OCI-LY7 (cell line): Measurements from ENCODE around the gene SV2B. TPM values are rescaled to one million over a fixed set of nuclear protein-coding genes. Genes with fewer than 3 reads are reported as not detected.

ENCODE experiments used
- BruUV-seq: library from RNA; stranded (reverse); fragments of 400-500 nt; replicated peaks from 2 replicates; lab custom pipeline; 2021; lab: Mats Ljungman, UMichigan
- CTCF ChIA-PET: fragments of 300-600 bp; sonication (Branson Sonifier 250); formaldehyde crosslinking; loops from one replicate; lab custom pipeline; 2022; ENCODE audit warnings: antibody characterized with exemption; ENCODE audit not compliant: unreplicated experiment; lab: Charles Lee
- POLR2A ChIA-PET: fragments of 300-600 bp; sonication (Branson Sonifier 250); formaldehyde crosslinking; loops from one replicate; lab custom pipeline; 2022; ENCODE audit warnings: antibody characterized with exemption; lab: Charles Lee
- DNase-seq: peaks from one replicate; pipeline ENCODE4 v3.0.0-alpha.2; 2015; ENCODE audit warnings: low spot score
- H2AFZ ChIP-seq: fragments of 200-600 bp; sonication (generic), shearing (Covaris generic); 2 replicates; pipeline ENCODE4 v1.6.1; 2014; ENCODE audit warnings: mild to moderate bottlenecking, antibody characterized with exemption, low read length, moderate library complexity
- H3K27ac ChIP-seq: fragments of 200-600 bp; sonication (generic); 2 replicates; pipeline ENCODE4 v1.5.1; 2014; ENCODE audit warnings: mixed run types, low read depth, mild to moderate bottlenecking, moderate library complexity, low read length, inconsistent platforms; ENCODE audit not compliant: poor library complexity, severe bottlenecking
- H3K36me3 ChIP-seq: fragments of 200-600 bp; sonication (generic); 2 replicates; pipeline ENCODE4 v1.6.1; 2014; ENCODE audit warnings: mild to moderate bottlenecking, antibody characterized with exemption, low read length, moderate library complexity, mixed read lengths; ENCODE audit not compliant: insufficient read depth
- H3K4me1 ChIP-seq: fragments of 200-600 bp; sonication (generic); 2 replicates; pipeline ENCODE4 v1.5.1; 2014; ENCODE audit warnings: mild to moderate bottlenecking, low read length; ENCODE audit not compliant: insufficient read depth, poor library complexity, severe bottlenecking
- H3K4me2 ChIP-seq: fragments of 200-600 bp; sonication (generic); 2 replicates; pipeline ENCODE4 v1.6.1; 2014; ENCODE audit warnings: mild to moderate bottlenecking, low read length
- H3K4me3 ChIP-seq: fragments of 200-600 bp; sonication (generic); 2 replicates; pipeline ENCODE4 v1.5.1; 2014; ENCODE audit warnings: mild to moderate bottlenecking, low read depth, low read length; ENCODE audit not compliant: poor library complexity, severe bottlenecking
- H3K79me2 ChIP-seq: fragments of 200-600 bp; sonication (generic); 2 replicates; pipeline ENCODE4 v1.6.1; 2016; ENCODE audit warnings: low read depth, mild to moderate bottlenecking, low read length, moderate library complexity, mixed read lengths; ENCODE audit not compliant: insufficient read depth
- H3K9me2 ChIP-seq: fragments of 200-600 bp; sonication (generic); 2 replicates; pipeline ENCODE4 v1.6.1; 2016; ENCODE audit warnings: mild to moderate bottlenecking, low read length, mixed read lengths; ENCODE audit not compliant: insufficient read depth
- H3K9me3 ChIP-seq: fragments of 200-600 bp; sonication (generic); 2 replicates; pipeline ENCODE4 v1.6.1; 2014; ENCODE audit warnings: mild to moderate bottlenecking, mixed run types, low read length, mixed read lengths
- H4K20me1 ChIP-seq: fragments of 200-600 bp; sonication (generic); 2 replicates; pipeline ENCODE4 v1.6.1; 2014; ENCODE audit warnings: mild to moderate bottlenecking, antibody characterized with exemption, low read length, moderate library complexity, mixed read lengths; ENCODE audit not compliant: insufficient read depth
- CTCF ChIP-seq: fragments of 200-600 bp; sonication (generic); conservative IDR thresholded peaks from 2 replicates; pipeline ENCODE4 v1.5.1; 2014; ENCODE audit warnings: mild to moderate bottlenecking, antibody characterized with exemption, low read length, moderate library complexity, mixed read lengths
- EZH2phosphoT487 ChIP-seq: fragments of 200-600 bp; sonication (generic); IDR thresholded peaks from 2 replicates; pipeline ENCODE4 v1.6.1; 2018; ENCODE audit warnings: low read depth, borderline replicate concordance, mild to moderate bottlenecking, mixed run types, antibody characterized with exemption, low read length, moderate library complexity, mixed read lengths
- intact Hi-C: fragments of 100-400 bp; cut with micrococcal nuclease; formaldehyde crosslinking; loops from one replicate; pipeline ENCODE4 v1.10.0; 2022; ENCODE audit not compliant: unreplicated experiment
- total RNA-seq, 2 experiments: library from RNA; depleted of rRNA in 1 of 2; stranded (reverse); fragments of >200 nt in 1 of 2; shearing (Covaris generic) in 1 of 2; gene quantifications; 2 replicates each; pipeline ENCODE4 v1.2.3, GENCODE V29; 2014 to 2022

Gene SV2B
- total RNA-seq, 2 experiments from 2014 or later, result 0.15 TPM; not detected in 1

- no peak overlapping the region for H3K4me3 ChIP-seq
- ChIA-PET POLR2A (no interaction called here), CTCF (no interaction called here)
- no peaks in the 10 kb centered on the region for H3K79me2 ChIP-seq
- intact Hi-C loops, result no loop called here
- H3K9me2 ChIP-seq, result no peaks in the 10 kb centered on the region
- H3K4me1 ChIP-seq, result no peaks in the 10 kb centered on the region
- H4K20me1 ChIP-seq, result no peaks in the 10 kb centered on the region
- no peak overlapping the region for H3K27ac ChIP-seq
- no peak for DNase-seq
- H3K4me2 ChIP-seq, result no peak overlapping the region
- TF ChIP-seq CTCF, result no peak
- no peaks in the 10 kb centered on the region for H3K9me3 ChIP-seq
- H2AFZ ChIP-seq, result no peak overlapping the region
- no TSS peak for BruUV-seq
- no peaks in the 10 kb centered on the region for H3K36me3 ChIP-seq
Measured at GRCh38 chr15:91275844-91276243, 175.8 kb downstream of the SV2B start.

- ChIA-PET CTCF (no interaction called here), POLR2A (interaction anchor here (0.6 to 0.8 kb wide), 2 partner anchors 28 to 259 kb away, joined by 3 read pairs; no protein-coding TSS in a partner anchor)
- no peak overlapping the region for H3K4me2 ChIP-seq
- no peak overlapping the region for H3K4me3 ChIP-seq
- no peaks in the 10 kb centered on the region for H3K9me3 ChIP-seq
- intact Hi-C loops, result no loop called here
- H3K4me1 ChIP-seq, result no peaks in the 10 kb centered on the region
- H4K20me1 ChIP-seq, result no peaks in the 10 kb centered on the region
- no peak overlapping the region for H2AFZ ChIP-seq
- no TSS peak for BruUV-seq
- no peak overlapping the region for H3K27ac ChIP-seq
- TF ChIP-seq CTCF (no peak), EZH2phosphoT487 (no peak)
- no peaks in the 10 kb centered on the region for H3K79me2 ChIP-seq
- no peaks in the 10 kb centered on the region for H3K9me2 ChIP-seq
- no peak for DNase-seq
- no peaks in the 10 kb centered on the region for H3K36me3 ChIP-seq
Measured at GRCh38 chr15:91278951-91279350, 178.9 kb downstream of the SV2B start.

GRCh38 chr15:91279486-91279885 is 179.4 kb downstream of the SV2B start:
- no peak for TF ChIP-seq EZH2phosphoT487
- TF ChIP-seq CTCF, result no peak
- H3K79me2 ChIP-seq, result no peaks in the 10 kb centered on the region
- no peaks in the 10 kb centered on the region for H3K9me2 ChIP-seq
- POLR2A ChIA-PET, result interaction anchor here (0.6 to 0.8 kb wide), 2 partner anchors 28 to 259 kb away, joined by 3 read pairs; no protein-coding TSS in a partner anchor
- no peak for DNase-seq
- no peaks in the 10 kb centered on the region for H4K20me1 ChIP-seq
- CTCF ChIA-PET, result no interaction called here
- no peaks in the 10 kb centered on the region for H3K9me3 ChIP-seq
- no peak overlapping the region for H3K27ac ChIP-seq
- no peak overlapping the region for H3K4me2 ChIP-seq
- H2AFZ ChIP-seq, result no peak overlapping the region
- intact Hi-C loops, result no loop called here
- no peak overlapping the region for H3K4me3 ChIP-seq
- H3K36me3 ChIP-seq, result no peaks in the 10 kb centered on the region
- H3K4me1 ChIP-seq, result no peaks in the 10 kb centered on the region
- BruUV-seq, result no TSS peak
